Measurements from ENCODE around the gene VIL1. TPM values are rescaled to one million over a fixed set of nuclear protein-coding genes. Genes with fewer than 3 reads are reported as not detected.

The VIL1 gene
- total and polyA plus RNA-seq, 9 of the 15 experiments (the other 6 are each of a cell fraction or from before 2014, with no cell fraction given), result 0.51 to 2.7 (median 1.2) TPM

- TF ChIP-seq UBTF (IDR thresholded peaks at IDR 0.05; ENCODE audit: borderline replicate concordance in 1 of 2, low read depth in 2 of 2, low read length in 2 of 2) (0 out of 4 replicates have a peak, but pooled peaks of 1 of the 2 experiments have one; percentile 63), HNRNPLL (IDR thresholded peaks at IDR 0.05; ENCODE audit: low read depth, low read length, poor library complexity, severe bottlenecking) (peak; percentile 32), POLR2A (conservative IDR thresholded peaks at IDR 0.05) (peak; percentile 63; the same call in 1 of the 2 replicates), L3MBTL2 (IDR thresholded peaks at IDR 0.05) (no peak), NFRKB (IDR thresholded peaks at IDR 0.05; ENCODE audit: low read depth) (peak; percentile 50; the same call in 1 of the 2 replicates), IRF2 (CRISPR knock-in tag; IDR thresholded peaks at IDR 0.05) (no peak), TCF7L2 (IDR thresholded peaks at IDR 0.05; ENCODE audit: low read depth, low read length) (no peak), ZNF511 (CRISPR knock-in tag; IDR thresholded peaks at IDR 0.05) (0 out of 2 replicates have a peak, but pooled peaks have one; percentile 17), ADNP (tag; IDR thresholded peaks at IDR 0.05) (peak; percentile 78; the same call in 1 of the 2 replicates), ZNF76 (CRISPR knock-in tag; IDR thresholded peaks at IDR 0.05; ENCODE audit: borderline replicate concordance) (no peak), ZNF133 (CRISPR knock-in tag; IDR thresholded peaks at IDR 0.05) (no peak), ARID3B (CRISPR knock-in tag; IDR thresholded peaks at IDR 0.05; ENCODE audit: borderline replicate concordance) (no peak), RBM22 (IDR thresholded peaks at IDR 0.05; ENCODE audit: low read depth, low read length, poor library complexity, severe bottlenecking) (peak; percentile 14), U2AF1 (optimal IDR thresholded peaks at IDR 0.05; ENCODE audit: low read depth, low read length) (no peak), RBFOX2 (IDR thresholded peaks at IDR 0.05; ENCODE audit: low read depth, low read length) (peak; percentile 80), CHD4 (IDR thresholded peaks at IDR 0.05; ENCODE audit: insufficient read depth, insufficient replicate concordance, low read depth, low read length, poor library complexity, severe bottlenecking) (no peak), FIP1L1 (IDR thresholded peaks at IDR 0.05; ENCODE audit: low read depth, low read length, poor library complexity, severe bottlenecking) (peak; percentile 31), BRD4 (IDR thresholded peaks at IDR 0.05) (peak; percentile 83; the same call in 1 of the 2 replicates), GTF3C2 (IDR thresholded peaks at IDR 0.05; ENCODE audit: borderline replicate concordance, extremely low read depth, insufficient read length) (no peak)
Observed at GRCh38 chr2:218398437-218399390, 20.2 kb upstream of the VIL1 start (continued).

Measured in K562 (cell line).